PC-3 (cell line): ENCODE results near the gene TACR2. TPM values are rescaled to one million over a fixed set of nuclear protein-coding genes. Genes with fewer than 3 reads are reported as not detected.

Experiments
- ATAC-seq: fragments of 200-7000 bp; cut with Tn5 transposase; 2 replicates; pipeline ENCODE4 v1.9.1; 2020; ENCODE audit warnings: mild to moderate bottlenecking, moderate library complexity
- BruUV-seq: library from RNA; stranded (reverse); fragments of 400-500 nt; replicated peaks from 2 replicates; lab custom pipeline; 2021; lab: Mats Ljungman, UMichigan
- CTCF ChIA-PET: fragments of 300-600 bp; sonication (Branson Sonifier 250); formaldehyde crosslinking; loops from one replicate; lab custom pipeline; 2022; ENCODE audit warnings: antibody characterized with exemption; lab: Charles Lee
- POLR2A ChIA-PET: fragments of 300-600 bp; sonication (Branson Sonifier 250); formaldehyde crosslinking; loops from one replicate; lab custom pipeline; 2022; ENCODE audit warnings: antibody characterized with exemption; ENCODE audit not compliant: unreplicated experiment; lab: Charles Lee
- DNase-seq: peaks from one replicate; pipeline ENCODE4 v3.0.0-alpha.2; 2015
- H2AFZ ChIP-seq: fragments of 300-600 bp; sonication (generic); 2 replicates; pipeline ENCODE4 v1.6.0; 2016; ENCODE audit warnings: antibody characterized with exemption, low read length
- H3F3A ChIP-seq: fragments of 300-600 bp; sonication (generic); one replicate; pipeline ENCODE4 v1.6.0; 2017; ENCODE audit warnings: antibody characterized with exemption, low read length, control low read depth, mild to moderate bottlenecking; ENCODE audit not compliant: unreplicated experiment
- H3K27ac ChIP-seq: fragments of 300-600 bp; sonication (generic); 2 replicates; pipeline ENCODE4 v1.5.1; 2016; ENCODE audit warnings: mild to moderate bottlenecking, low read length
- H3K27me3 ChIP-seq: fragments of 300-600 bp; sonication (generic); 2 replicates; pipeline ENCODE4 v1.6.1; 2016; ENCODE audit warnings: low read length, mixed read lengths
- H3K36me3 ChIP-seq: fragments of 300-600 bp; sonication (generic); 2 replicates; pipeline ENCODE4 v1.6.1; 2016; ENCODE audit warnings: low read depth, mixed run types, low read length, mixed read lengths
- H3K4me1 ChIP-seq: fragments of 300-600 bp; sonication (generic); 2 replicates; pipeline ENCODE4 v1.5.1; 2016; ENCODE audit warnings: low read length; ENCODE audit not compliant: insufficient read depth
- H3K4me2 ChIP-seq: fragments of 300-600 bp; sonication (generic); 2 replicates; pipeline ENCODE4 v1.6.0; 2016; ENCODE audit warnings: low read length
- H3K4me3 ChIP-seq: fragments of 300-600 bp; sonication (generic); 2 replicates; pipeline ENCODE4 v1.5.1; 2016; ENCODE audit warnings: mild to moderate bottlenecking, low read length, mixed read lengths
- H3K79me2 ChIP-seq: fragments of 300-600 bp; sonication (generic); 2 replicates; pipeline ENCODE4 v1.6.1; 2017; ENCODE audit warnings: low read length, mixed read lengths
- H3K9ac ChIP-seq: fragments of 300-600 bp; sonication (generic); 2 replicates; pipeline ENCODE4 v1.6.0; 2016; ENCODE audit warnings: mild to moderate bottlenecking, low read length
- H3K9me2 ChIP-seq: fragments of 300-600 bp; sonication (generic); replicated peaks from 2 replicates; pipeline ENCODE4 v1.6.1; 2016; ENCODE audit warnings: mixed run types, low read length, mixed read lengths
- H3K9me3 ChIP-seq: fragments of 300-600 bp; sonication (generic); 2 replicates; pipeline ENCODE4 v1.6.1; 2016; ENCODE audit warnings: low read length, mixed read lengths
- H4K20me1 ChIP-seq: fragments of 300-600 bp; sonication (generic); 2 replicates; pipeline ENCODE4 v1.6.1; 2016; ENCODE audit warnings: low read length, mixed read lengths
- CTCF ChIP-seq: fragments of 300-600 bp; sonication (generic); conservative IDR thresholded peaks from 2 replicates; pipeline ENCODE4 v1.5.1; 2017; ENCODE audit warnings: antibody characterized with exemption, low read depth, mild to moderate bottlenecking, low read length
- EZH2 ChIP-seq: fragments of 300-600 bp; sonication (generic); IDR thresholded peaks from one replicate; pipeline ENCODE4 v1.6.1; 2017; ENCODE audit warnings: antibody characterized with exemption, mild to moderate bottlenecking, low read length; ENCODE audit not compliant: unreplicated experiment
- EZH2phosphoT487 ChIP-seq: fragments of 300-600 bp; sonication (generic); IDR thresholded peaks from 2 replicates; pipeline ENCODE4 v1.6.1; 2018; ENCODE audit warnings: mild to moderate bottlenecking, antibody characterized with exemption, low read length, borderline replicate concordance
- intact Hi-C: fragments of 100-400 bp; cut with micrococcal nuclease; formaldehyde crosslinking; loops from 2 replicates; pipeline ENCODE4 v1.9.0; 2023
- total RNA-seq: library from RNA; depleted of rRNA; stranded (reverse); fragments of >200 nt; gene quantifications from 2 replicates; pipeline ENCODE4 v1.2.3, GENCODE V29; 2014

The TACR2 gene
- total RNA-seq, 1 experiment from 2014 or later = 0.40 TPM

GRCh38 chr10:69458430-69459100, 41.8 kb upstream of the TACR2 start:
- Histone ChIP-seq H3K4me2 (peak overlapping the region; percentile 72), H3K27ac (peak overlapping the region; percentile 77)
- CTCF ChIA-PET = no interaction called here

GRCh38 chr10:69457771-69458237, 41.1 kb upstream of the TACR2 start:
- H2AFZ ChIP-seq = no peak overlapping the region
- peaks cover 15% of the 10 kb centered on the region for H3F3A ChIP-seq
- ATAC-seq (peak; percentile 16; the same call in 1 of the 2 replicates), DNase-seq (peak; percentile 61)
- POLR2A ChIA-PET = no interaction called here
- H3K79me2 ChIP-seq = peaks cover 94% of the 10 kb centered on the region
- no peaks in the 10 kb centered on the region for H3K9me2 ChIP-seq
- peak overlapping the region; percentile 16 for H3K9ac ChIP-seq
- H3K9me3 ChIP-seq = no peaks in the 10 kb centered on the region
- H3K27ac ChIP-seq = peak overlapping the region; percentile 77
- BruUV-seq = no TSS peak
- intact Hi-C loops = no loop called here
- peaks cover 70% of the 10 kb centered on the region for H3K4me1 ChIP-seq
- TF ChIP-seq CTCF (no peak), EZH2phosphoT487 (no peak), EZH2 (no peak)
- peaks cover 28% of the 10 kb centered on the region for H3K36me3 ChIP-seq
- peak overlapping the region; percentile 72 for H3K4me2 ChIP-seq
- CTCF ChIA-PET = interaction anchor here (0.6 kb wide), 2 partner anchors 11 to 12 kb away, joined by 3 to 4 read pairs; no protein-coding TSS in a partner anchor
- peak overlapping the region; percentile 39 for H3K4me3 ChIP-seq
- no peaks in the 10 kb centered on the region for H3K27me3 ChIP-seq
- no peaks in the 10 kb centered on the region for H4K20me1 ChIP-seq

More at GRCh38 chr10:69458430-69459100, 41.8 kb upstream of the TACR2 start:
- H3K4me1 ChIP-seq = peaks cover 66% of the 10 kb centered on the region
- peaks cover 15% of the 10 kb centered on the region for H3F3A ChIP-seq
- ATAC-seq (peak; percentile 57), DNase-seq (peak; percentile 96)
- H3K9ac ChIP-seq = peak overlapping the region; percentile 16
- intact Hi-C loops = no loop called here
- BruUV-seq = TSS peak; percentile 27
- no peaks in the 10 kb centered on the region for H3K9me2 ChIP-seq
- no peaks in the 10 kb centered on the region for H3K9me3 ChIP-seq
- H2AFZ ChIP-seq = no peak overlapping the region
- no peak for TF ChIP-seq EZH2
- no peak for TF ChIP-seq EZH2phosphoT487
- TF ChIP-seq CTCF = no peak
- POLR2A ChIA-PET = no interaction called here
- peaks cover 94% of the 10 kb centered on the region for H3K79me2 ChIP-seq
- H3K36me3 ChIP-seq = peaks cover 30% of the 10 kb centered on the region
- no peaks in the 10 kb centered on the region for H3K27me3 ChIP-seq
- peak overlapping the region; percentile 39 for H3K4me3 ChIP-seq
- H4K20me1 ChIP-seq = no peaks in the 10 kb centered on the region
